ENCODE measurements around the gene SLA2.
"Not testable (repeated sequence)": the region's sequence is repeated elsewhere in the genome, so short reads cannot be mapped to it uniquely, and the experiment has no call there.

The SLA2 gene, protein sequence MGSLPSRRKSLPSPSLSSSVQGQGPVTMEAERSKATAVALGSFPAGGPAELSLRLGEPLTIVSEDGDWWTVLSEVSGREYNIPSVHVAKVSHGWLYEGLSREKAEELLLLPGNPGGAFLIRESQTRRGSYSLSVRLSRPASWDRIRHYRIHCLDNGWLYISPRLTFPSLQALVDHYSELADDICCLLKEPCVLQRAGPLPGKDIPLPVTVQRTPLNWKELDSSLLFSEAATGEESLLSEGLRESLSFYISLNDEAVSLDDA

DNA sequence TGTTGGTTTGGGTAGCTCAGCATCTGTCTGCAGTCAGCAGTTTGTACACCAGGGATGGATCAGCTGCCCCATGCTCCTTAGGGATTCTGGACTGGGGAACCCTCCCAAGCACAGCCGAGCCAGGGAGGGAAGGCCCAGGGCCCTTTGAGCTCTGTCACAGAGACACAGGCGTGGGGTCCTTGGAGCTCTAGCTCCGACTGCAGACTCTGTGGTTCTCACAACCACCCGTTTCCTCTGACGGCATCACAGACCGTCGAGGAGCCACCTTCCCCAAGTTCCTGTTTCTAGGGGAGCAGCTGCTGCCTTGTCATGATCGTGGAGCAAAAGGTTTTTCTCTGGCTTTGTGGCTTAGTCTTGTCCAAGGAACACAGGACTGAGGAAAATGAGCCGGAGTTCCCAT lies at the start of gene SLA2:
SLA2 (minus strand) TSS at position 199 of the 400 bp plus-strand sequence. CDS start 4,861 bp downstream, outside the sequence.
- no peak for FAIRE-seq

DNA sequence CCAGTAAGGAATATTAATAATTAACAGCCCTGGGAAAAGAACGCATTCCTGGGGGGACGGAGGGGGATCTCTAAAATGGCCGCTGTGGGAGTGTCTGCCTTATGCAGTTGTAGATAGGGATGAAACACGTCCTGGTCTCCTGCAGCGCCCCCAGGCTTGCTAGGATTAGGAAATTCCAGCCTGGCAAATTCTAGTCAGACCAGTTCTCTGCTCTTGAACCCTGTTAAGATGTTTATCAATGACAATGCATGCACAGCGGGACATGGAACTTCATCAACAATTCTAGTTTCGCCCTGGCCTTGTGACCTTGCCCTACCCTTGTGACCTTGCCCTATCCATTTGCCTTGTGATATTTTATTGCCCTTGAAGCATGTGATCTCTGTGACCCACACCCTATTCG lies 49.5 kb upstream of the SLA2 start:
- FAIRE-seq = not testable (repeated sequence)

GRCh38 chr20:36688630-36689029 lies 42.6 kb upstream of the SLA2 start:
- FAIRE-seq = no peak

GRCh38 chr20:36687850-36688249 lies 41.9 kb upstream of the SLA2 start:
- FAIRE-seq = no peak

DNA sequence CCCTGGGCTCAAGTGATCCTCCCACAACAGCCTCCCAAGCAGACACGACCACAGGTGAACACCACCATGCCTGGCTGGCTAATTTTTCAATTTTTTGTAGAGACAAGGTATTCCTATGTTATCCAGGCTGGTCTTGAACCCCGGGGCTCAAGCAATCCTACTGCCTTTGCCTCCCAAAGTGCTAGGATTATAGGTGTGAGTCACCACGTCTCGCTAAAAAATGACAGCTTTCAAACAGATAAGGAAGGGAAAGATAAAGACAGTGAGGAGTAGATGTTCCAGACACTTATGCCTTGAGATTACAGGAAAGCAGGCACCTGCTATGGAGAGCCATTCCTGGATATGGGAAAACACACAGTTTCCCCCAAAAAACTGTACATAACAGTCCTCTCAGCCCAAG lies 40.9 kb upstream of the SLA2 start:
- no peak for FAIRE-seq

- FAIRE-seq = no peak
These were observed 40.5 kb upstream of the SLA2 start for GRCh38 chr20:36686504-36686903.

GRCh38 chr20:36684747-36685146 lies 38.8 kb upstream of the SLA2 start:
- no peak for FAIRE-seq

- FAIRE-seq = no peak
These were observed 36.3 kb upstream of the SLA2 start for GRCh38 chr20:36682311-36682710.

GRCh38 chr20:36677422-36677771 lies 31.4 kb upstream of the SLA2 start:
- no peak for FAIRE-seq

DNA sequence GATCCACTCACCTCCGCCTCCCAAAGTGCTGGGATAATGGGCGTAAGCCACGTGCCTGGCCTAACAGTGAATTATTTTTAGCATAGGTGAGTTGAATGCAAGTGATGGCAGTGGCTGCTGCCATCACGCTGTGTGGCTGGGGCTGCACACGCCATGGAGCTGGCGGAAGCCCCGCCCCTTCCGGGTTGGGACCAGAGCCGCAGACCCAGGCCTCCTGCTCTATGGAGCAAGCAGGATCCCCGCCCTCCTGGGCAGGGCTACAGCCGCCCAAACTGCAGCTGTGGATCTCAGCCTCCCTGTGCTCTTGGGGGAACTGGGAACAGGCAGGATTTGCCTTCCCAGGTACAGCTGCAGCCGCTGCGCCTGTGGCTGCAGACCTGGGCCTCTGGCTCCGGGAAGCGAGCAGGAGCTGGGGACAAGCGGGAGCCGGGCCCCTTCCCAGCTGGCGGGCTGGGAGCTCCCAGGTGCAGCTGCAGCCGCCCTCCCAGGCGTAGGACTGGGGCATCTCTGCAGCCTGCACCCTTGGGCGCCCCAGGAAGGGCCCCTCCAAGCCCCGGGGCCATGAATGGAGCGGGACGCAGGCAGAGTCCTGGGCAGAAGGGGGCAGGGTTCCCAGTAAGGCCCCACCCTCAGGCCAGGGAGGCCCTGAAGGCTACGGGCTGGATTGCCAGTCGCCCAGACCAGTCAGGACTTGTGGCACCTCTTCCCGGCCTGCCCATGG lies 30.9 kb upstream of the SLA2 start:
- no peak for FAIRE-seq

DNA sequence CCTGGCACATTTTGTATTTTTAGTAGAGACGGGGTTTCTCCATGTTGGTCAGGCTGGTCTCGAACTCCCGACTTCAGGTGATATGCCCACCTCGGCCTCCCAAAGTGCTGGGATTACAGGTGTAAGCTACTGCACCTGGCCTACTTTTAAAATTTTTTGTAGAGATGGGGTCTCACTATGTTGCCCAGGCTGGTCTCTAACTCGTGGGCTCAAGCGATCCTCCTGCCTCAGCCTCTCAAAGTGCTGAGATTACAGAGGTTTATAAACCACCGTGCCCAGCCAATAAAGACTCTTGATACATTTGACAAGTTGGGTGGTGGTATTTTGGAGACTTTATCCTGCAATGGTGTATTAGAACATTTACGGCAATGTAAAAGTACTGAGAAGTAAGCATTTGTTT lies 29.5 kb upstream of the SLA2 start:
- FAIRE-seq = not testable (repeated sequence)

- no peak for FAIRE-seq
These were observed 27.0 kb upstream of the SLA2 start for GRCh38 chr20:36672991-36673390.

DNA sequence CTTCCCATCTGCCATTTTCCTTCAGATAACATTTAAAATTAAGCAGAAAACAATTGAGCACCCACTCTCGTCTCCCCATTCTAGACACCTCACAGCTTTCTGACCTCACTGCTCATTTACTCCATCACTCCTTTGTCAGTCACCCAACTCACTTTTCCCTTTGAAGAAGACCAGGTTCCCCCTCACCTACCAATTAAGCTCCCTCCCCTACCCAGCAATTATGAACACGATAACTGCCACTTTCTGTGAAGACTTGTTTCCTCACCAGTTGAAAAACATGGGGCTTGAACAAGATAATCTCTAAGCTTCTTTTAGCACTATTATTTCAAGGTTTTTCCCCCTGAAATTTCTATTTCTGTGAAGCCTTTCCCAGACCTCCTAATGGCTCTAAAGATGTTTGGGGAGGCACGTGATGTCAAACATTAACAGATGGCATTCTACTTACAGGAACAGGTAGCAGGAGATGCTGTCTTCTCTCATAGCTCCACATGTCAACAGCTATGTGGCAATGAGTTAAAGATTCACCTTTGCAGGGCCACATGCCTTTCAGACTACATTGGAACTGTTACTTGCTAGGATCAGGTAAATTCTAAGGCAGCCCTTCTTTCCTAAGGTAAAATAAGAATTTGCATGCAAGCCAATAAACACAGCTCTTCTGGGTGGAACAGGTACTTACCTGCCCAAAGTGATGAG lies 24.8 kb upstream of the SLA2 start:
- no peak for FAIRE-seq

DNA sequence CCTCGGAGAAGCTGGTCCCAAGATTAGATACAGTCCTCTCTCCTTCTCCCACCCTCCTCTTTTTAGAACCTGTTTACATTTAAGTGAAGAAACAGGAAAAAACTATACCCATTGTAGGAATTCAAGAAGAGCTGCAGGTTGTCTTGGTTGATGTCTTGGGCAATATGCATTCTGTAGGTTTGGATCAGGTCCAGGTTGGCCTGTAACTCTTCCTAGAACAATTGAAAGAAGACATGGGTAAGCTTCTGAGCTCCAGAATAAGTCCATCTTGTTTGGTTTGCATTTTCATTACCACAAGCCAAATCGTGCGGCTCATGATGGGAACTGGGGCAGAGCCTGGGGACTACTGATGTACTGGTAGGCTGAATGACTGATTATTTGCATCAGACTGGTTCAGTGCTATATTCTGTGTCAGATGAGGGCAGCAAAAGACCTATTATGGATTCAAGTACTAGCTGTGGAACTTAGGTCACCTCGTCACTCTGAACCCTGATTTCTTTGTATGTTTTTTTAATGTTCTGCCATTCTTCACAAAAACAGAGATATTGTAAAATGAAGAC lies 20.3 kb upstream of the SLA2 start:
- no peak for FAIRE-seq

DNA sequence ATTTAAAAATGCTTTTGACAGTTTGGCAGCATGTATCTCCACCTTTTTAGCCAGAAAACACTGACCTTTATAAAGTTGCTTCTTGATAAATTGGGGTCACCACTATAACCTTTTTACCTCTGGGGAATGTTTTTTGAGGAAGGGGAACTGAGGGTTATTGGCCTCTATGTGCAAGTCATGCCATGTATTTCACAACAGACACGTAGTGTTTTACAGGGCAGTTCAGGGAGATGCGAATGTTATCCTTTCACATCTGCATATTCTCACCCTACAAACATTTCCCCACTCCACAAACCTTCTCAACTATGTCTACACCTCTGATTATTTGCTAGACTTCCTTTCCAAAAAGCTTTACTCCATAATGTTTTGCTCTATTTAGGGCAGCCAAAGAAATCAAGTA lies 17.0 kb upstream of the SLA2 start:
- no peak for FAIRE-seq

- FAIRE-seq = no peak
These were observed 12.3 kb upstream of the SLA2 start for GRCh38 chr20:36658300-36658699.

GRCh38 chr20:36656733-36657132 lies 10.7 kb upstream of the SLA2 start:
- no peak for FAIRE-seq

DNA sequence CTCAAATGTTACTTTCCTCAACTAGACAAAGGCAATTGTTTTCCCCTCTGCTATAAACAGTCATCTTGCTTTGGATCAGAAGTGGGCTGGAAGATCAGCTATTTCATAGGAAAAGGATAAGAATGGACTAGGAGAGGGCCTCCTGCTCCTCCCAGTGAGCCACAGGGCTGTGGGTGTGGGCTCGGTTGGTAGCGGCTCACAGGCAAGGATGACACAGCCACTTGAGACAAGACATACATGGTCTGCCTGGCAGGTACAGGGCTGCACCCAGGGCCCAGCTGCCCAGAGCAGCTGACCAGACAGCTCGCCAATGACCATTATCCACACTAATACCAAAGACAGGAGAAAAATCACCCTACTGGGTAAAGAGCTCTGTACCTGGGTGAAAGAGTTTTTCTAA lies 9.0 kb upstream of the SLA2 start:
- no peak for FAIRE-seq

GRCh38 chr20:36654506-36654905 lies 8.5 kb upstream of the SLA2 start:
- no peak for FAIRE-seq

- FAIRE-seq = no peak
These were observed 7.5 kb upstream of the SLA2 start for GRCh38 chr20:36653456-36653855.

DNA sequence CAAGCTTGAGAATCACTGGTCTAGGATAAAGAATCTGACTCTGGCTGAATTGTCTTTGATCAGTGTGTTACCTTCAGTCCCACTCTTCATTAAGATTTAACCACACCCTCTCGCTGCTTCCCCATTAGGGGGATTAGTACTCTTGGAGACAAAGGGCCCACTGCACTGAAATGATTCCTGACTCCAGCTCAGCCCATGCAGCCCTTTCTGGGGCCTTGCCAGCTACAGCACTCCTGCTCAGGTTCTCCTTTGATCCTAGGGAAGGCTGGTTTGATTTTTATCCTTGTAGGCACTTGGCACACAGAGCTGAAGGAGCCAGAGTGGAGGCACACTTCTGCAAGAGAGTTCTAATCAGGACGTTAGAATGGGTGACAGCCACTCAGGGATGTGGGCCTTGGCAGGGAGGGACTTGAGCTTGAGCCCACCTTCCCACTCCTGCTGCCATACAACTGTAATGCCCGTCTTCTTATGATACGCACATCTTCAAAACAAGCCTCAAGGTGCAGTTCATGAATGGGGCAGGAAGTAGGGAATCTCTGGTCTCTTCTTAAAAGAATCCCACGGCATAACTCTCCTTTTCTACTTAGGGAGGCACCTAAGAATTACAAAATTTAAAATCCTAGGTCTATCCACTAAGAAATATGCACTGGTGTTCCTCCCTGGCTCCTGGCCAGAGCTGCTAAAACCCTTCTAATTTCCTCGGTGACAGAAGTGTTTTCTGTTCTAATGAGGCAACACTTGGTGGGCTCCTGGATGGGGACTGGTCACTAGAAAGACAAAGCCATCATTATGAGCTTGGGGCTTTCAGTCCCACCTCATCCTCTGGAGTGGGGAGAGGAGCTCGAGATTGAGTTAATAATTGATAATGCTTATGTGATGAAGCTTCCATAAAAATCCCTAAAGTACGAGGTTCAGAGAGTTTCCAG lies 1.5 kb upstream of the SLA2 start:
- FAIRE-seq = no peak

- no peak for FAIRE-seq
These were observed 682 bp upstream of the SLA2 start for GRCh38 chr20:36646678-36647077.

- no peak for FAIRE-seq
These were observed 643 bp downstream of the SLA2 start for GRCh38 chr20:36645353-36645752.

All from endometrium (tissue), 2 donors.